Endothelial cell of umbilical vein (primary cell): Measurements from ENCODE around the gene CNGB1. TPM values are rescaled to one million over a fixed set of nuclear protein-coding genes. Genes with fewer than 3 reads are reported as not detected.
"Not testable (repeated sequence)": the region's sequence is repeated elsewhere in the genome, so short reads cannot be mapped to it uniquely, and the experiment has no call there.

Experiments
- BruUV-seq: library from RNA; stranded (reverse); fragments of 400-500 nt; replicated peaks from 2 replicates; lab custom pipeline; 2021; lab: Mats Ljungman, UMichigan
- CTCF ChIA-PET: fragments of 300-600, 350-600 bp; sonication (Branson Sonifier 250); formaldehyde crosslinking; loops from one replicate; lab custom pipeline; 2021; ENCODE audit warnings: antibody characterized with exemption, inconsistent platforms; lab: Charles Lee
- POLR2A ChIA-PET: fragments of 300-600, 350-600 bp; sonication (Branson Sonifier 250); formaldehyde crosslinking; loops from one replicate; lab custom pipeline; 2021; ENCODE audit warnings: antibody characterized with exemption, inconsistent platforms; lab: Charles Lee
- DNase-seq: peaks from one replicate; pipeline ENCODE4 v3.0.0-alpha.2; 2011; ENCODE audit warnings: low read depth, low spot score
- FAIRE-seq: peaks from 2 replicates; lab custom pipeline; 2011; peaks lifted over from hg19 to GRCh38; lab: Jason Lieb, UNC
- H2AFZ ChIP-seq: 2 replicates; pipeline ENCODE4 v1.6.0; 2012; ENCODE audit warnings: low read depth, low read length, control low read depth, inconsistent platforms
- H3K27ac ChIP-seq: 2 replicates; pipeline ENCODE4 v1.5.1; 2011; ENCODE audit warnings: low read depth, mild to moderate bottlenecking, control low read depth, low read length, moderate library complexity; ENCODE audit not compliant: insufficient read depth
- H3K27me3 ChIP-seq, 2 experiments: 2 replicates each; pipeline versions ENCODE4 v1.6.0 to v1.6.1; 2011; ENCODE audit warnings: low read length in 2 of 2, mixed read lengths in 1 of 2; ENCODE audit not compliant: control insufficient read depth in 2 of 2, insufficient read depth in 2 of 2
- H3K36me3 ChIP-seq, 2 experiments: 2 replicates in 1 of 2; 3 replicates in 1 of 2; pipeline ENCODE4 v1.5.1; 2011; ENCODE audit warnings: low read length in 2 of 2, mild to moderate bottlenecking in 1 of 2, moderate library complexity in 1 of 2; ENCODE audit not compliant: control insufficient read depth in 2 of 2, insufficient read depth in 2 of 2; ENCODE audit errors: extremely low read depth in 1 of 2
- H3K4me1 ChIP-seq: 3 replicates; pipeline ENCODE4 v1.5.1; 2011; ENCODE audit warnings: mild to moderate bottlenecking, low read length; ENCODE audit not compliant: control insufficient read depth, insufficient read depth; ENCODE audit errors: extremely low read depth
- H3K4me2 ChIP-seq: 2 replicates; pipeline ENCODE4 v1.6.1; 2011; ENCODE audit warnings: low read length, control low read depth, mixed read lengths; ENCODE audit not compliant: insufficient read depth
- H3K4me3 ChIP-seq, 3 experiments: fragments of 200-600 bp in 1 of 3; sonication (generic), shearing (Covaris generic) in 1 of 3; replicated peaks in 1 of 3; 2 replicates each; pipeline ENCODE4 v1.5.1; 2011 to 2016; ENCODE audit warnings: control low read depth in 3 of 3, low read length in 3 of 3, mild to moderate bottlenecking in 2 of 3, inconsistent platforms in 1 of 3, low read depth in 1 of 3, moderate library complexity in 1 of 3; ENCODE audit not compliant: insufficient read depth in 1 of 3
- H3K79me2 ChIP-seq: 2 replicates; pipeline ENCODE4 v1.6.0; 2012; ENCODE audit warnings: low read length, inconsistent platforms; ENCODE audit not compliant: control insufficient read depth, insufficient read depth
- H3K9ac ChIP-seq: replicated peaks from 2 replicates; pipeline ENCODE3; 2011; ENCODE audit warnings: low read length, control low read depth; ENCODE audit not compliant: insufficient read depth; ENCODE audit errors: extremely low read depth
- H3K9me1 ChIP-seq: replicated peaks from 3 replicates; pipeline ENCODE4 v1.6.0; 2011; ENCODE audit warnings: mild to moderate bottlenecking, low read length; ENCODE audit not compliant: control insufficient read depth, insufficient read depth; ENCODE audit errors: extremely low read depth
- H3K9me3 ChIP-seq: replicated peaks from 2 replicates; pipeline ENCODE4 v1.5.1; 2012; ENCODE audit warnings: low read length, inconsistent platforms; ENCODE audit not compliant: control insufficient read depth, insufficient read depth
- H4K20me1 ChIP-seq: replicated peaks from 2 replicates; pipeline ENCODE3; 2011; ENCODE audit warnings: mild to moderate bottlenecking, low read length; ENCODE audit not compliant: control insufficient read depth, insufficient read depth; ENCODE audit errors: extremely low read depth
- CTCF ChIP-seq, 2 donors: IDR thresholded peaks; 1 replicate in 1 of 2; 2 replicates in 1 of 2; pipeline ENCODE4 v1.5.1; 2011; ENCODE audit warnings: low read length in 2 of 2, mild to moderate bottlenecking in 2 of 2, moderate library complexity in 2 of 2, control low read depth in 1 of 2, inconsistent platforms in 1 of 2, low read depth in 1 of 2; ENCODE audit not compliant: insufficient read depth in 1 of 2; ENCODE audit errors: extremely low read depth in 1 of 2
- FOS ChIP-seq: IDR thresholded peaks from 2 replicates; pipeline ENCODE4 v1.6.1; 2011; ENCODE audit warnings: mild to moderate bottlenecking, low read length, moderate library complexity, borderline replicate concordance; ENCODE audit not compliant: insufficient read depth
- MYC ChIP-seq: IDR thresholded peaks from one replicate; pipeline ENCODE4 v1.6.1; 2011; ENCODE audit warnings: mild to moderate bottlenecking, low read depth, low read length
- POLR2A ChIP-seq: IDR thresholded peaks from 2 replicates; pipeline ENCODE4 v1.6.1; 2012; ENCODE audit warnings: low read depth, mild to moderate bottlenecking, control low read depth, low read length
- POLR2AphosphoS5 ChIP-seq: IDR thresholded peaks from 2 replicates; pipeline ENCODE4 v1.6.1; 2012; ENCODE audit warnings: low read depth, mild to moderate bottlenecking, control low read depth, low read length, moderate library complexity; ENCODE audit not compliant: insufficient read depth
- dilution Hi-C: fragments of 300-500 bp; cut with MboI; formaldehyde crosslinking; loops from one replicate; pipeline ENCODE4 v1.15.0; 2019; ENCODE audit warnings: low sequenced_read_pairs; ENCODE audit not compliant: extremely low pct_ligation_motif_present
- intact Hi-C: fragments of 100-400 bp; cut with micrococcal nuclease; formaldehyde crosslinking; loops from one replicate; pipeline ENCODE4 v1.10.0; 2022
- polyA plus RNA-seq, 4 experiments: library from polyadenylated mRNA; depleted of rRNA in 3 of 4; stranded (reverse) in 3 of 4; unstranded in 1 of 4; fragments of >200 nt; gene quantifications; 2 replicates each; pipeline versions ENCODE4 v1.2.1 to v1.2.3, GENCODE V29; 2011 to 2012; ENCODE audit warnings: missing spikeins in 1 of 4
- total RNA-seq: library from RNA; stranded (reverse); gene quantifications from 2 replicates; pipeline ENCODE4 v1.2.3, GENCODE V29; 2021
- TF ChIP-seq, protein P1 (sequence below): IDR thresholded peaks from 2 replicates; pipeline ENCODE4 v1.6.1; 2011; ENCODE audit not compliant: insufficient read depth, insufficient read length

The CNGB1 gene
- total and polyA plus RNA-seq, 2 donors (not counting 3 experiments of a cell fraction or from before 2014, with no cell fraction given): not detected

DNA sequence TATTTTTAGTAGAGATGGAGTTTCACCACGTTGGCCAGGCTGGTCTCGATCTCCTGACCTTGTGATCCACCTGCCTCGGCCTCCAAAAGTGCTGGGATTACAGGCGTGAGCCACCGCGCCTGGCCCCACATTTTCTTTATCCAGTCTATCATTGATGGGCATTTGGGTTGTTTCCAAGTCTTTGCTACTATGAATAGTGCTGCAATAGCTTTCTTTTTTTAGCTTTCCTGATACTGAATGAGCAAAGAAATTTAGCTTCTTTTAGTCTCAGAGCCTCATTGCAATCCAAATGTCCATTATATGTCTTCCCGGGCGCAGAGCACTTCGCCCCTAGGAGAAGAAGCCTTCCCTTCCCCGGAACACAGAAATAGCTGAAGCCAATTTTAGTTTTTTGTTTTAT is 112.9 kb downstream of the CNGB1 start:
- intact Hi-C loops, H3K4me2 ChIP-seq, H3K9me3 ChIP-seq, H3K27me3 ChIP-seq, FAIRE-seq, H3K79me2 ChIP-seq, BruUV-seq, H3K9ac ChIP-seq, H3K4me1 ChIP-seq, DNase-seq, H4K20me1 ChIP-seq, dilution Hi-C loops, H3K9me1 ChIP-seq, H2AFZ ChIP-seq, H3K36me3 ChIP-seq, H3K4me3 ChIP-seq, H3K27ac ChIP-seq: not testable (repeated sequence)
- POLR2A ChIA-PET: interaction anchor here (0.6 kb wide), 1 partner anchor 9 kb away, joined by 3 read pairs; no protein-coding TSS in a partner anchor
- CTCF ChIA-PET: interaction anchor here (1.3 to 2.0 kb wide), 3 partner anchors 9 to 281 kb away, joined by 4 to 6 read pairs (median 5); no protein-coding TSS in a partner anchor

GRCh38 chr16:57855188-57855587 is 115.7 kb downstream of the CNGB1 start:
- FAIRE-seq (no peak), DNase-seq (no peak)
- H3K4me3 ChIP-seq: no peak overlapping the region
- BruUV-seq: no TSS peak
- H3K27me3 ChIP-seq: peaks cover 2% of the 10 kb centered on the region in 2 experiments
- no peaks in the 10 kb centered on the region for H3K36me3 ChIP-seq
- H3K4me2 ChIP-seq: no peak overlapping the region
- intact Hi-C loops (no loop called here), dilution Hi-C loops (no loop called here)
- TF ChIP-seq MYC (no peak), POLR2A (no peak), CTCF (IDR thresholded peaks at IDR 0.05; ENCODE audit: extremely low read depth in 1 of 2, insufficient read depth in 1 of 2, low read depth in 1 of 2, low read length in 2 of 2) (no peak), POLR2AphosphoS5 (no peak), FOS (no peak)
- TF ChIP-seq, protein P1, sequence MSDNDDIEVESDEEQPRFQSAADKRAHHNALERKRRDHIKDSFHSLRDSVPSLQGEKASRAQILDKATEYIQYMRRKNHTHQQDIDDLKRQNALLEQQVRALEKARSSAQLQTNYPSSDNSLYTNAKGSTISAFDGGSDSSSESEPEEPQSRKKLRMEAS: no peak
- no peaks in the 10 kb centered on the region for H3K4me1 ChIP-seq
- no peaks in the 10 kb centered on the region for H3K79me2 ChIP-seq
- no peak overlapping the region for H3K27ac ChIP-seq
- no peaks in the 10 kb centered on the region for H4K20me1 ChIP-seq
- H3K9me1 ChIP-seq: no peaks in the 10 kb centered on the region
- ChIA-PET CTCF (no interaction called here), POLR2A (no interaction called here)
- H3K9ac ChIP-seq: no peak overlapping the region
- no peaks in the 10 kb centered on the region for H3K9me3 ChIP-seq
- H2AFZ ChIP-seq: no peak overlapping the region
